HCEC 1CT (cell line): ENCODE measurements around the gene IL1R1.
"Not testable (repeated sequence)": the region's sequence is repeated elsewhere in the genome, so short reads cannot be mapped to it uniquely, and the experiment has no call there.

Source experiments
- DNase-seq: peaks from one replicate; pipeline ENCODE4 v3.0.0-alpha.2; 2017

IL1R1 gene

DNA sequence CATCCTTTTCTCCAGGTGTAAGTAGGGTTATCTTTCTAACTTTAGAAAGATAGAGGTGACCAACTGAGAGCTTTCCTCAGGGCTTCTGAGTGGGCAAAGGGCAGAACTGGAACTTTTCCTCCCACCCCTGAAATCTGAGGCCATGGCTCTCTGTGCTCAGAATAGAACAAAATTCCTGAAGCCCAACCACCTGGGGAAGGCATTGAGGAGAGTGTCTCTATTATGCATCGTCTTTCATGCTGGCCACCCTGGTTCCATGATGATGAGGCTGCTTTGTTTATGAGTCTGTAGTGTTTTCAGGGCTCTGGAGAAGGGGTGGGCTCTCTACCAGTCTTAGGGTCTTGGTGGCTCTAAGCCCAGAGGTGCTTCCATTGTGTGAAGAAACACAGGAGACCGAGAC lies 30.7 kb upstream of the IL1R1 start:
- no peak for DNase-seq

DNA sequence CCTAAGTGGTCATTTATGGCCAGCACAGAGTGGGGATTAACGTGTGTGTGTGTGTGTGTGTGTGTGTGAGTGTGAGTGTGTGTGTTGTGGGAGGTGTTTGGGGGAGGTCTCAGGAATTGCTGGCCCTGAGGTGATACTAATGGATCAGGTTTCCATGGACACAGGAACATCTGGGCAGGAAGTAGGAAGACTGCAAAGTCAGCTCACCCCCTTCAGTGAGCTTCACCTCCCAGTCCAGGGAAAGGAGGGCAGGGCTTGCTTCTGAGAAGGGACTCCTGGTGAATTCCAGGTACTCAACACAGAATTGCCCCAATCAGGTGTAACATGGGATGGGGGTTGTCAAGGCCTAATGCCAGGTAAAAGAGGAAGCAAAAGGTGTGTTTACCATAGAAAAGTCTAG lies 30.3 kb upstream of the IL1R1 start:
- no peak for DNase-seq

DNA sequence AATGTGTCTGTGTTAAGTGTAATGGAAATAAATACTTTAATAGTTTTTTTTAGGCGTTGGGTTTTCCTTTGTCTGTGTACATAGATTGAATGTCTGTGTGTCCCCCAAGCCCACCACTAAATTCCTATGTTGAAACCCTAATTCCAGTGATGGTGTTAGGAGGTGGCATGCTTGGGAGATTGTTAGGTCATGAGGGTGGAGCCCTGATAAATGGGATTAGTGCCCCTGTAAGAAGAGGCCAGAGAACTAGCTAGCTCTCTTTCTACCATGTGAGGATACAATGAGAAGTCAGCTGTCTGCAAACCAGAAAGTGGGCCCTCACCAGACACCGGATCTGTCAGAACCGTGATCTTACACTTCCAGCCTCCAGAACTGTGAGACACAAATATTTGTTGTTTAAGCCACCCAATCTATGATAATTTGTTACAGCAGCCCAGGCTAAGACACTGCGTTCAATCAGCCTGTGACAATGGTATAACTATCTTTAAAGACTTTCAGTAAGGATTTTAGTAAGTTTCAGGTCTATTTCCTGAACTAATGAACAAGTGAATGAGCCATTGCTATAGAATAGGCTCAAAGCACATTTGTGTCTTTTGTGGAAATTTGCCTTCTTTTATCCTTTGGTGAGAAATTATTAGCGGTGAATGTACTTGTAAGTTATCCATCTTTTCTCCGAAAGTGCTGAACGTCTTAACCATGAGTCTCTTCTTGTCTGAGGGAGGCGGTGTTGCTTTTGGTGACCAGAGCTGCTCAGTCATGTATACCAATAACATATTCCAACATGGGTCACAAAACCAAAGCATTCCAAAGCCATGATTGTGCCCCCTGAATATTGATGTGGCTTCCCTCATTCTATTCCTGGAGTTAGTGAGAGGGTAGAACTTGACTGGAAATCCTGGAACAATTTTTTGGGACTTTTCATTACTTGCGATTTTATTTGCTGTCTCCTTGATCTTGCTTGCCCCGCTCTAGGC lies 29.6 kb upstream of the IL1R1 start:
- DNase-seq: peak; percentile 33

DNA sequence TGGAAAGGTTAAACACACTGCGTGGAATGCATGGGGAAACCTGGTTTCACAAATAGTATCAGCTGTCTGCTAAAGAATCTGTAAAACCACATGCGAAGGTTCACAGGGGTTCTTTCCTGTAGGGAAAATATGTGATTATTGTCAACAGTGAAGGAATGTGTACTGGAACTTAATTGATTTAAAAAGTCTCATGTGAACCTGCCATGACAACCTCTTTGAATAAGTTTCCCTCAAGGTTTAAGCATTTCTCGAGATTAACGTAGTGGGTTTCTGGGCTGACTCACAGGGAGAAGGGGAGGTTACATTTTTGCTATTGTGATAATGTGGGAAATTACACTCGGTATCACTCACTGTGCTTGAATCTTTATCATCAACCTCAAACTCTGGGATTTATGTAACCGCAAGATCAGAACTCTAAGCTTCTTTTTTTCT lies 28.2 kb upstream of the IL1R1 start:
- no peak for DNase-seq

DNA sequence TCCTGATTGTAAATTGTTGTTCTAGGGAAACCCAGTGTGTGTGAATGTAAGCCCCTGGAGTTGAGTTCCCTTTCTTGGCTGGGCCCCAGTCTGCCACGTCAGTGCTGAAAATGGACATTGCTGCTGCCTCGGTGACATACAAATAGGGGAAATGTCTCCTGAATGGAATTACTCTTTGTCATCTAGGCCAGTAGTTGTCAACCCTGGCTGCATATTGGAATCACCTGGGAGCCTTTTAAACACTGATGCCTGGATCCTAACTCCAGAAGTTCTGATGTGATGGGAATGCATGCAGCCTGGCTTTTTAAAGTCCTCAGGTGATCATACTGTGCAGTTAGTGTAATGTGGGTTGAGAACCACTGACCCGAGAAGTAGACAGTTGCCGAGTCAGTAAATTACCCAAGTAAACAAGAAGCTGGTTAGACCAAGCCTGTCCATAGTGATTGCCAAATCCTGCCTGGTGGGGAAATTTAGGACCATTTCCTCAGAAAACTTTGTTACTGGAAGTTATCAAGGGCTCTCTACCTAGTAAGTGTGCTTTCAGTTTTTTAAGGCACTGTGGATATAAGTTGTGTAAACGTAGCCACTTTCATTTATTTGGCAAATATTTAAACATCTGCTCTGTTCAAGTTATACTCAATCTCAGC lies 27.6 kb upstream of the IL1R1 start:
- DNase-seq: no peak

DNA sequence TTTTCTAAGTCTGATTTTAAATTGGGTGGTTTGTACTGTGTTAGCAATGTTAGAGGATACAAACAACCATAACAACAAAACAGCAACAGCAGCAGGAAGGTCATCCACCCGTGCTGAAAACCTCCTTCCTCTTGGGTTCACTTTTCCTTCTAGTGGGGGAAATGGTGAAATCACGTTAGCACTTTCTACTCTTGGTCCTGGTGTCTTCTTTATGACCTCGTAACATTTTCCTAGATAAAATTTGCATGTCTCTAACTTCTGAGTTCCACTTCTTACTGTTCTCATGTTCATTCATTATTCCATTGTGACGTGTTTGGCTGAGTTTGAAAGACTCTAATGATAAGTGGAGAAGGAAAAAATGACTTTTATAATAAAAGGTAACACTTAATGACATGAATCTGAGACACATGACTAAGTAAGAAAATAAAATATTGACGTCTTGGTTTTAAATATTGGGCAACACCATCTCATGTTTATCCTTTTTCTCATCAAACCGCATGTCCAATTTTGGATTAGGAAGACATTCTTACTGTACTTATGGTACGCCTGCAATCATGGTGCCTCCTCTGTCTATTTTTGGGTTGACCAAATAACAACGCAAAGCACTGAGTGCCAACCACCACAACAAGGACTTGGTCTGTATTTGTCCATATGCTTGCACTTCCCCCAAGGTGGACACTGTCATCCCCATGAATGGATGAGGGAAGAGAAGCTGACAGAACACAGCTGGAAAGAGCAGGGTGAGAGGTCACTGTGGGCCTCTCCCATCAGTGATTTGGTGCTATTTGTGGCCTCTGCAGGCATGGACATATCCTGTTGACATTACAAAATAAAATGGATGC lies 25.7 kb upstream of the IL1R1 start:
- DNase-seq: no peak

DNA sequence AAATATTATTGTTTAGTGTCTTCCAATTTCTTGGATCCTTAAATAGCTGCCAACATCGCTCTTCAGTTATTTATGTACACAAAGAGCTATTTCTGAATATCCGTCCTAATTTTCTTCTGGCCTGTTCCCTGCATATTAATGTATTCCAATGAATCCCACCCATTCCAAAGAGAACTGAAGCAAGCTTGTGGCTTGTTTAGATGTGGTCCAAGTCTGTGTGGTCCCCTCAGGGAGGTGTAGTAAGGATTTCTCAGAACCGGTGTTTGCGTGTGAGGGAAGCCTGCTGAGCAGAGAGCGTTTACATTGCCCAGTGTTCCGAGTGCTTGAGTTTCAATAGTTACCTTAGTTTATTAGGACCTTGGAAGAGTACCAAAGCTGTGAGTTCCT lies 25.1 kb upstream of the IL1R1 start:
- no peak for DNase-seq

DNA sequence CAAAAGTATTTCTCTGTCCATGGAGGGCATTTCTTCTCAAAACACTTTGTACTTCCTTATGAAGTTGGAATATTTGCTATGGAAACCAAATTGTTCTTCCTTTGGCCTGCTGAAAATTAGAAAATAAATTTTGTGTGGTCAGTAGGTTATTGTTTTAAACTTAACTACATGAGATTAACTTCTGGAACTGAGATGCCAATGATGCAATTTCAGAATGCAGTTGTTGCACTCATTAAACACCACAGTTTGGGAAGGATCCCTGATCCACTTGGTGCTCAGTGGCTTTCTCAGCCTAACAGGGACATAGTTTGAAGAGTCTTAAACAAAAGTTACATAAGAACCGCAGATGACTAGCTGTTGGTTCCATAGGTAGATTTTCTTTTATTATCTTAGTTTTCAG lies 23.3 kb upstream of the IL1R1 start:
- DNase-seq: no peak

DNA sequence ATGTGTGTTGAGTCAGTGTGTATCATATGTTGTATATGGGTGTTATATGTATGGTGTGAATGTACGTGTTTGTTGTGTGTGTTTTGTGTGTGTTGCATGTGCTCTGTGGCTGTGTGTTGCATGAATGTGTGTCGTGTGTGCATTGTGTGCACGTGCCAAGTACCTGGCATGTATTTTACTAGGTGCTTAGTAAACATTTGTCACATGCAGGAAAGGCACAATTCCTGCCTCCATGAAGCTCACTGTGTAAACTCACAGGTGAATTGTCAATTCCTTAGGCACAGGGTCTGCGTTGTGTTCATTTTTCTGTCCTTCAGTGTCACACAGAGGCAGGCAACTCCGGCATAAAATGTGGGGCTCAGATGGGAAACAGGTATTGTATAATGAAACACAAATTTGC lies 22.3 kb upstream of the IL1R1 start:
- DNase-seq: no peak

DNA sequence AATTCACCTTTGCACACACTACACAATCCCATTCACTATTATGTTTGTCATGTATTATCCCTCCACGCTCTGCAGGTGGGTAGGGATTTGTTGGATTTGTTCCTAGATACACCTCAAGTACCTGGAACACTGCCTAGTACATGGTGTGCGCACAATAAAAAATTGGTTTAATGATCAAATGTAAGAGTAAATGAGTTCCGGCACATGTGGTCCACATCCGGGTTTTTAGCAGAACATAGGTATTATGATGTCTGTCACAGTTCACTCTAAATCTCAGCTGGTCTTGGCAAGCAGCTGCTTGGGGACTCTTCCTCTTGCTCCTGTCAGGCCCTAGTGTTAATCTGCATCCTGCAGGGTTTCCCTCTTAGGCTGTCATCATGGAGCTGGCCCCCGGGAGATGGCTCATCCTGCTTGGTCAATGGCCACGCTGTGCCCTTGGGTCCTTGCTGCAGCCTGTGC lies 21.8 kb upstream of the IL1R1 start:
- DNase-seq: no peak

DNA sequence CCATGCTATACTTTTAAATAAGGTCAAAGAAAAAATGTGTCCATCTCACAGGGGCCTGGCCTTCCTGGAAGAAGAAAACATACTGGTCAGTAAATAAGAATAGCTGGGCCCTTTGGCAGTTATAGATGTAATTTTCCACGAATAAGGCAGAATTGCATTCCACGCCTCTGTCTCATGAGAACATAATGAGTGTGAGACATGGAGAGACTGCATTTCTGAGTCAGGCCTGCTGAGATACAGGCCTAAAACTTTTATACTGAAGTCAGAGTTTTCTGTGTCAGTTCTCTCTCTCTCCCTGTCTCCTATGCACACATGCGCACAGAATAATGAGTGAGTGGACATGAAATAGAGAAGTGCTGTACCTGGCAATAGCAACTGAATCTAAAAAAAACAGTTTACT lies 20.4 kb upstream of the IL1R1 start:
- peak; percentile 88 for DNase-seq

DNA sequence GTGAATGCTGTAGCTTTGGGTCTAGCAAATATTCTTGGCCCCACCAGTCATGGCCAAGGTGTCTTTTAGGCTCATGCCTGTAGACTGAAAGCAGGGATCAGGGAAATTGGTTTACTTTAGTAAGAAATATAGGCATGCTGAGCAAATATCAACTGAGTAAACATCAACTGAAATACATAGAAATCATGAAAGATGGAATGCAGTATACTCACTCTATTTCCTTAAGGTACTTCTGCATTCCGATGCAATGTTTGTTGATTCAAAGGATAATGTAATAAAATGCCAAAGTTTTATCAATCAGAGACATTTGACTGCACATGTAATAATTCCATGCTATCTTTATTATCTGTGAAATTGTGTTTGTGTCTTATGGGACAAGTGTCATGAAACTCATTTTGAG lies 19.6 kb upstream of the IL1R1 start:
- no peak for DNase-seq

DNA sequence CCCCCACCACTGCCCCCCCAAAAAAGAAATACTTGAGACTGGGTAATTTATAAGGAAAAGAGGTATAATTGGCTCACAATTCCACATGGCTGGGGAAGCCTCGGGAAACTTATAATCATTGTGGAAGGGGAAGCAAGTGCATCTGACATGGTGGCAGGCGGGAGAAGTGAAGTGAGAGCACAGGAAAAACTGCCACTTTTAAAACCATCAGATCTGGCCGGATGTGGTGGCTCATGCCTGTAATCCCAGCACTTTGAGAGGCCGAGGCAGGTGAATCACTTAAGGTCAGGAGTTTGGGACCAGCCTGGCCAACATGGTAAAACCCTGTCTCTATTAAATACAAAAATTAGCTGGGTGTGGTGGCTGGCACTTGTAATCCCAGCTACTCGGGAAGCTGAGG lies 18.1 kb upstream of the IL1R1 start:
- DNase-seq: not testable (repeated sequence)

DNA sequence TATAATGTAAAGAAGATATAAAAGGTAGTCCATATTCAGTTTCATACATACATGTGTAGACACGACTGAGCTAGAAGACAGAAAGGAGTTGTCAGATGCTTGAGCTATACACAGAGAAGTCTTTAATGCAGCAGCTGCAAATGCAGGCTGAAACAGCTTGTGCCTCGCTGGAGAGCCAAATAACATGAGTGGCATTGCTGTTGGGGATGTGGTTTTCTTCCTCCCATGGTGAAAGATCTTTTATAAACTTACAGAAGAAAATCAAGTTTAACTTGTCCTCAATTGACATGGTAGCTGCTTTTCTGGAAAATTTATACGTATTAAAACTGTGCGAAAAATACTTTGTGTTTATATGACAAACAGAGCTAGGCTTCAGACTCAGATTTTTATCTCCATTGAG lies 16.4 kb upstream of the IL1R1 start:
- no peak for DNase-seq

DNA sequence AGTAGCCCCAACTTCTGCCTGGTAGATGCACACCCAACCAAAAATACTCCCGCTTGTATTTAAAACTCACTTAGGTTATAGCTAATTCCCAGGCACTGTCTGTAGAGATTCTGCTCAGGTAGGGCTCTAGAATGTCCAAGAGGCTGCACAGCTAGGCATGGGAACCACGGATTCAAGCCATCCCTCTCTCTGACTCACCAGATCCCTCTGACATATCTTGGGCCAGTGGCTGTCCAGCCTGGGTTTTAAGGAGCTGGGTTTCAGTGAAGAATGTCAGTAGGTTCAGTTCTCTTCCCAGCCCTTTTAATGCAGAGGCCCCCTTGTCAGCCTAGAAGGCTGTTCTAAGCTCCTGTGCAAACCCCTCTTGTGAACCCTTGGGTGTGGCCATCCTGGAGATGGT lies 15.9 kb upstream of the IL1R1 start:
- peak; percentile 37 for DNase-seq

DNA sequence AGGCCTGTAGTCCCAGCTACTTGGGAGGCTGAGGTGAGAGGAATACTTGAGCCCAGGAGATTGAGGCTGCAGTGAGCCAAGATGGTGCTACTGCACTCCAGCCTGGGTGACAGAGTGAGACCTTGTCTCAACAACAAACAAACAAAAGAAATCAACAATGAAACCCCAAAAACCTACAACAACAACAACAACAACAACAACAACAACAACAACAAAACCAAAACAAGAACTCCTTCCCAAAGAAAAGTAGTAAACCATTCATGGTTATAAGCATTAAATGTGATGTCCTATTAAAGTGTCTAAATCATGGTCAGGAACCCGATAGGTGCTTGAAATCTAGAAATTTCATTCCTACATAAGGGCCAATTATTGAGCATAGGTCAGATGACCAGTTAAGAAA lies 13.5 kb upstream of the IL1R1 start:
- no peak for DNase-seq

DNA sequence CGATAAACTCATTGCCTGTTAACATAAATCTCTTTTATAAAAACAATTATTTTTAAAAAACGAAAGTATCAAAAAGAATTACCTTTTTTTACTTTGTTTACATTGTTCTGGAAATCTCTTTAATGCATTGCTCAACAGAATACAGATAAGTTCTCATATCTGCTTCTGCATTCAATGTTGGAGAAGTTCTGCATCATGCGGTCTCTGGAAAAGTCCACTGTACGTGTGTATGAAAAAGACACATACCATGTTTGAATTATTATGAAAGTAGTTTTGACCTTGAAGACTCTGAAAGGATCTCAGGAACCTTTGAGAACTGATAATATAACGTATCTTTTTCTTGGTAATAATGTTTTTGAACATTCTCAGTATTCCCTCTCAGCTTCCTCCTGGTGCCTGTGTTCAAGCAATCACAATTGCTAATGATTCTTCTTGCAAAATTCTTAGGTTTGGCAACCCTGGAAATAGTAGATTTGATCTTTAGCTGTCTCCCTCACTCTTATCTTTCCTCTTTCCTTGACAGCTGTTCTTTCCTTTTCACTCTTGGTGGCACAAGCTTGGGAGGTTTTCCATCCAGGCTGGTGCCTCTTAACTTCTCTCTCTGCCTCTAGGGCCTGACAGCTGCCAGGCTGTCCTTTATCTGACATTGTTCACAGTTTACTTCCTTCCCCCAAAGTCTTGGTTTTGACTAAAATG lies 12.4 kb upstream of the IL1R1 start:
- DNase-seq: no peak

DNA sequence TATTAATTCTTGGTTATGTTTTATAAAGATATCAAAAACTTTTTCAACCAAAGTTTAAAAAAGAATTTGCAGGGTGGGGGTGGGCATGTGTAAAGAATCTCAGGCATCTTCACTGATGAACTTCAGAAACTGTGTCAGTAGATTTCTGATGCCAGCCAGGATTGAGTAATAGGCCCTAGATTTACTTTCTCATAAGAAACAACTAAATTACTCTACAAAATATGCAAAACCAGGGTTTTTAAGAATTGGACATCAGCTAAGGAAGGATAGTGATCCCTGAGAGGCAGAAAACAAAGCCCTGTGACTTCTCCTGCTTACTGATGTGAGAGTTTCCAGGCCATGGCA lies 11.9 kb upstream of the IL1R1 start:
- no peak for DNase-seq

DNA sequence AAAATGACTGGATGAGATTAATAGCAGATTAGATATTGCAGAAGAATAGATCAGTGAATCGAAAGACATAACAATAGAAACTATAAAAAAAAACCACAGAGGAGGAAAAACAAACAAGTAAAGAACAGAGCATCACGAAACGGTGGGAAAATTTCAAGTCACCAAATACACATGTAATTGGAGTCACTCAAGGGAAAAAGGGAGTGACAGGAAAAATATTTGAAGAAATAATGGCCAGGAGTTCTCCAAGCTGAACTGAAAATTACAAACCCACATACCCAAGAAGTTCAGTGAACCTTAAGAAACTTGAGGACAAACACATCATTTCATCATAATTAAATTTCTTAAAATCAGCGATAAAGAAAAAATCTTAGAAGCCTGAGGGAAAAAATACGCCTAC lies 11.0 kb upstream of the IL1R1 start:
- DNase-seq: no peak

DNA sequence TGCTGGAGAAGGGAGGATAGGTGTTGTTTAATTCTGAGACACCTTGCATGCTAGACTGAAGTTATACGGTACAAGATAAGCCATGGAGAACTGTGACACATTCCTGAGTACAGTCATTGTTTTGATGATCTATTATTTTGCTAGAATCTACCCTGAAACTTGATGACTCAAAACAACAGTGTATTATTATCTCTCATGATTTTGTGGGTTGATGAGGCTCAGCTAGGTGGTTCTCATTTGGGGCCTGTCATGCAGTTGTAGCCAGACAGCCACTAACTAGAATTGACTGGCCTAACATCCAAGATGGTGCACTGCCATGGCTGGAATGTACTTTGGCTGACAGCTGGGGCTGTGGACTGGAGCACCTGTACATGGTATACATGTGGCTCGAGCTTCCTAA lies 5.4 kb upstream of the IL1R1 start:
- DNase-seq: no peak

DNA sequence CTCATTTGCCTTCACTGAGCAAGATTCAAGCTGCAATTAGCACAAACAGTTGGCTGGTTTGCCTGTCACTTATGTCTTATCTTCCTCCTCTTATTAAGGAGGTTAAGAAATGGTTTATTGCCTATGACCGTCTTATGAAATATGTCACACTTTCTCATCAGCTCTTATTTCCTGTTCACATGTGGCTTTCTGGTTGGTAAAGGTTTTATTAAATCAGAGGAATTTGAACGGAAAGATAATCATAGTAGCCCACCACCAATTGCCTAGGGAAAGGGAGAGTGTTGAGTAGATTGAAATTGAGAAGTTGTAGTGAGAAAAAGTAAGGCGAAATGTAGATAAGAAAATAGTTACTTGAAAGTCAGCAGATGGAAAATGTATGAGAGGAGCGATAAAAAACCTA lies 4.2 kb upstream of the IL1R1 start:
- DNase-seq: no peak

DNA sequence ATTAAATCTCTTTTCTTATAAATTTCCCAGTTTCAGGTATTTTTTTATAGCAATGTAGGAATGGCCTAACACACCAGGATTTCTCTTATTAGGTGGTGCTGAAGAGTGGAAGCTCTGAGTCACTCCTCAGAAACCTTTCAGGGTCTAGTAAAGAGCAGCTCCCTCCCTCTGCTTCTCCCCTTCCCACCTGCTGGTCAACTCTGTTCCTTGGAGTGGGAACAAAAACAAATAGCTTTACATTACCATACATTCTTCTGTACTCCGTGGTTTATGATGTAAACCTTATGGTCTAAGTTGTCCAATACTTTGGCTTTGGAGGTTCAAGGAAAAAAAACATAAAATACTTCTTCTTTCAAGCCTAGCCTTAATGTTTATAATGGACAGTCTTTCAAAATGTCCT lies 2.7 kb upstream of the IL1R1 start:
- DNase-seq: peak; percentile 33

DNA sequence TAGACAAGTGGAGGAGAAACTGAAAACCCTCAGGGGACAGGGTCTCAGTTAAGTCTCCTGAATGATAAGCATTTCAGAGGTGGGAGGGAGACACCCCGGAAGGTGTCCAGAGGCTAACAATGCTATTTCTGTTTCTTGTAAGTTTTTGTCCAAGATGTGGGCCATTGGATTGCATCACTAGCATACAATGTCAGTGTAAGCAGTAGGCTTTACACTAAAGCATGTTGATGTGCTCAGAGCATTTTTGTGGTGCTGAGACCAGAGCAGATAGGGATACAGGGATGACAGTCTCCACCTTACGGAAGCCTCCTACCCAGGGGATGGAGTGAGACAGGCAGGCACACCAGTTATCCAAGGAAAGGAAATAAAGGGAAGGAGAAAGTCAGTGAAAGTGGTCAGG lies 2.2 kb upstream of the IL1R1 start:
- no peak for DNase-seq
